IMR-90 (cell line): ENCODE results near the gene SRPK1. TPM values are rescaled to one million over a fixed set of nuclear protein-coding genes. Genes with fewer than 3 reads are reported as not detected.
"Not testable (repeated sequence)": the region's sequence is repeated elsewhere in the genome, so short reads cannot be mapped to it uniquely, and the experiment has no call there.

ENCODE experiments used
- ATAC-seq: fragments of 200-7000 bp; cut with Tn5 transposase; 2 replicates; pipeline ENCODE4 v1.9.1; 2020; ENCODE audit warnings: low read depth, mild to moderate bottlenecking, moderate library complexity
- BruUV-seq: library from RNA; stranded (reverse); fragments of 400-500 nt; replicated peaks from 2 replicates; lab custom pipeline; 2021; lab: Mats Ljungman, UMichigan
- CTCF ChIA-PET: fragments of 300-600 bp; formaldehyde crosslinking; extraction: SDS; loops from one replicate; lab custom pipeline; 2021; ENCODE audit warnings: antibody characterized with exemption; lab: Yijun Ruan, JAX
- POLR2A ChIA-PET: fragments of 300-600 bp; sonication (Branson Sonifier 250); formaldehyde crosslinking; loops from one replicate; lab custom pipeline; 2022; ENCODE audit warnings: antibody characterized with exemption; ENCODE audit not compliant: unreplicated experiment; lab: Charles Lee
- DNase-seq: peaks from one replicate; pipeline ENCODE4 v3.0.0; 2013
- H2AFZ ChIP-seq: replicated peaks from 2 replicates; pipeline ENCODE3; 2013; ENCODE audit warnings: low read length, mild to moderate bottlenecking; ENCODE audit not compliant: poor library complexity
- H2AK5ac ChIP-seq: 2 replicates; pipeline ENCODE4 v1.6.1; 2013; ENCODE audit warnings: low read depth, low read length, inconsistent platforms
- H2AK9ac ChIP-seq: replicated peaks from 2 replicates; pipeline ENCODE3; 2013; ENCODE audit warnings: mild to moderate bottlenecking, low read depth, low read length, moderate library complexity; ENCODE audit not compliant: poor library complexity
- H2BK120ac ChIP-seq: 2 replicates; pipeline ENCODE4 v1.6.1; 2013; ENCODE audit warnings: low read depth, low read length, inconsistent platforms
- H2BK15ac ChIP-seq: 3 replicates; pipeline ENCODE4 v1.6.1; 2013; ENCODE audit warnings: low read depth, low read length, inconsistent platforms
- H2BK20ac ChIP-seq: 2 replicates; pipeline ENCODE4 v1.6.1; 2013; ENCODE audit warnings: low read depth, mild to moderate bottlenecking, inconsistent platforms, low read length, moderate library complexity
- H2BK5ac ChIP-seq: 2 replicates; pipeline ENCODE4 v1.6.1; 2013; ENCODE audit warnings: mild to moderate bottlenecking, low read depth, low read length, inconsistent platforms; ENCODE audit not compliant: poor library complexity, severe bottlenecking
- H3K14ac ChIP-seq: replicated peaks from 2 replicates; pipeline ENCODE4 v1.6.1; 2013; ENCODE audit warnings: low read depth, low read length, inconsistent platforms
- H3K18ac ChIP-seq: 2 replicates; pipeline ENCODE4 v1.6.1; 2013; ENCODE audit warnings: low read depth, low read length, control low read depth
- H3K23ac ChIP-seq: 2 replicates; pipeline ENCODE4 v1.6.1; 2013; ENCODE audit warnings: low read depth, low read length, inconsistent platforms
- H3K27ac ChIP-seq: 2 replicates; pipeline ENCODE4 v1.5.1; 2013; ENCODE audit warnings: mild to moderate bottlenecking, control low read depth, low read length; ENCODE audit not compliant: insufficient read depth
- H3K27me3 ChIP-seq: 2 replicates; pipeline ENCODE4 v1.6.1; 2013; ENCODE audit warnings: low read length; ENCODE audit not compliant: control insufficient read depth, insufficient read depth
- H3K36me3 ChIP-seq: 2 replicates; pipeline ENCODE4 v1.6.1; 2013; ENCODE audit warnings: low read length, mixed read lengths; ENCODE audit not compliant: control insufficient read depth, insufficient read depth
- H3K4ac ChIP-seq: 2 replicates; pipeline ENCODE4 v1.6.1; 2013; ENCODE audit warnings: low read depth, low read length, inconsistent platforms
- H3K4me1 ChIP-seq: 2 replicates; pipeline ENCODE4 v1.6.1; 2013; ENCODE audit warnings: low read length, mixed read lengths; ENCODE audit not compliant: control insufficient read depth, insufficient read depth
- H3K4me2 ChIP-seq: 2 replicates; pipeline ENCODE4 v1.6.1; 2013; ENCODE audit warnings: low read depth, mild to moderate bottlenecking, control low read depth, low read length, moderate library complexity
- H3K4me3 ChIP-seq: 2 replicates; pipeline ENCODE4 v1.5.1; 2013; ENCODE audit warnings: low read depth, mild to moderate bottlenecking, control low read depth, low read length, moderate library complexity; ENCODE audit not compliant: insufficient read depth
- H3K56ac ChIP-seq: 2 replicates; pipeline ENCODE4 v1.6.1; 2013; ENCODE audit warnings: low read length, inconsistent platforms; ENCODE audit not compliant: insufficient read depth; ENCODE audit errors: extremely low read depth
- H3K79me1 ChIP-seq, 2 experiments: 2 replicates each; pipeline ENCODE4 v1.6.1; 2013; ENCODE audit warnings: low read length in 2 of 2, inconsistent platforms in 1 of 2, low read depth in 1 of 2
- H3K9ac ChIP-seq: 2 replicates; pipeline ENCODE4 v1.6.1; 2013; ENCODE audit warnings: low read depth, low read length, control low read depth
- H3K9me1 ChIP-seq: 2 replicates; pipeline ENCODE4 v1.6.1; 2013; ENCODE audit warnings: low read length, inconsistent platforms; ENCODE audit not compliant: insufficient read depth
- H3K9me3 ChIP-seq: 2 replicates; pipeline ENCODE4 v1.6.1; 2013; ENCODE audit warnings: low read length; ENCODE audit not compliant: control insufficient read depth, insufficient read depth
- H4K20me1 ChIP-seq: 2 replicates; pipeline ENCODE4 v1.6.1; 2013; ENCODE audit warnings: low read length, inconsistent platforms; ENCODE audit not compliant: insufficient read depth
- H4K5ac ChIP-seq: 2 replicates; pipeline ENCODE4 v1.6.1; 2013; ENCODE audit warnings: mild to moderate bottlenecking, low read depth, low read length, control low read depth
- H4K8ac ChIP-seq, 2 experiments: 2 replicates each; pipeline ENCODE4 v1.6.1; 2013; ENCODE audit warnings: low read depth in 2 of 2, low read length in 2 of 2, control low read depth in 1 of 2, inconsistent platforms in 1 of 2
- H4K91ac ChIP-seq: 2 replicates; pipeline ENCODE4 v1.6.1; 2013; ENCODE audit warnings: low read depth, low read length, inconsistent platforms; ENCODE audit not compliant: insufficient read depth
- WGBS, 2 experiments: methylation state at CpG; one replicate each; pipeline versions ENCODE4 v1.1.5 to v1.1.7; 2013; ENCODE audit warnings: missing lambda C conversion rate in 2 of 2; ENCODE audit not compliant: insufficient read length in 1 of 2; ENCODE audit errors: extremely low coverage in 2 of 2; 5-methylcytosine and 5-hydroxymethylcytosine counted together
- dilution Hi-C: fragments of 300-500 bp; cut with HindIII; formaldehyde crosslinking; loops from one replicate; pipeline ENCODE4 v1.14.3; 2018; ENCODE audit warnings: low sequenced_read_pairs; ENCODE audit not compliant: unreplicated experiment
- in situ Hi-C: fragments of 300-500 bp; cut with MboI; formaldehyde crosslinking; loops from 3 replicates; pipeline ENCODE4 v1.14.3; 2019; ENCODE audit warnings: low sequenced_read_pairs, inconsistent platforms, mixed read lengths
- intact Hi-C: fragments of 100-400 bp; cut with micrococcal nuclease; formaldehyde crosslinking; loops from 2 replicates; pipeline ENCODE4 v1.10.0; 2022
- polyA plus RNA-seq, 3 experiments: library from polyadenylated mRNA; depleted of rRNA; stranded (reverse); fragments of >200 nt; gene quantifications; 2 replicates each; pipeline ENCODE4 v1.2.3, GENCODE V29; 2012; ENCODE audit warnings: low replicate concordance in 1 of 3
- total RNA-seq: library from RNA; depleted of rRNA; stranded (reverse); fragments of >200 nt; gene quantifications from 2 replicates; pipeline ENCODE4 v1.2.3, GENCODE V29; 2012

SRPK1 gene
- total and polyA plus RNA-seq, 2 of the 4 experiments (the other 2 are of a cell fraction), result 22.5 to 44.6 TPM

GRCh38 chr6:35908753-35909401, 12.0 kb downstream of the SRPK1 start:
- in situ Hi-C loops, dilution Hi-C loops, DNase-seq: not testable (repeated sequence)

More at GRCh38 chr6:35908753-35909401, 12.0 kb downstream of the SRPK1 start:
- H4K8ac ChIP-seq, H3K56ac ChIP-seq, H3K27ac ChIP-seq, H2BK15ac ChIP-seq, ATAC-seq, H3K4ac ChIP-seq, H2BK20ac ChIP-seq, H3K9ac ChIP-seq, H3K9me1 ChIP-seq, BruUV-seq, H2BK120ac ChIP-seq, H3K18ac ChIP-seq, H3K14ac ChIP-seq, H4K91ac ChIP-seq, H3K4me3 ChIP-seq, H2BK5ac ChIP-seq, H3K9me3 ChIP-seq, H3K4me2 ChIP-seq, H2AK9ac ChIP-seq, H4K20me1 ChIP-seq, H3K27me3 ChIP-seq, H3K23ac ChIP-seq, H3K4me1 ChIP-seq, H4K5ac ChIP-seq, intact Hi-C loops, H2AK5ac ChIP-seq, H2AFZ ChIP-seq, POLR2A ChIA-PET: not testable (repeated sequence)
- WGBS, 2 experiments, result 93% methylated on average over 3 of the region's 5 CpGs; no CpG with 5 or more reads in 1 of the 2 experiments
- Histone ChIP-seq H3K79me1 (peaks cover 22 to 77% of the 10 kb centered on the region in 2 experiments; a peak in 3 of 4 replicates), H3K36me3 (peaks cover 16% of the 10 kb centered on the region)
- CTCF ChIA-PET, result interaction anchor here (0.6 kb wide), 1 partner anchor 11 kb away, joined by 3 read pairs; no protein-coding TSS in a partner anchor
